VCaP (cell line): ENCODE results near the gene TNRC6A.
"Not testable (repeated sequence)": the region's sequence is repeated elsewhere in the genome, so short reads cannot be mapped to it uniquely, and the experiment has no call there.

Experiments
- H3K27ac ChIP-seq: fragments of 450-650 bp; 2 replicates; pipeline ENCODE4 v1.5.1; 2017
- TF ChIP-seq, protein P1 (sequence below): fragments of 450-650 bp; conservative IDR thresholded peaks from 2 replicates; pipeline ENCODE4 v1.5.1; 2017; ENCODE audit warnings: mild to moderate bottlenecking, moderate library complexity

Gene TNRC6A

DNA sequence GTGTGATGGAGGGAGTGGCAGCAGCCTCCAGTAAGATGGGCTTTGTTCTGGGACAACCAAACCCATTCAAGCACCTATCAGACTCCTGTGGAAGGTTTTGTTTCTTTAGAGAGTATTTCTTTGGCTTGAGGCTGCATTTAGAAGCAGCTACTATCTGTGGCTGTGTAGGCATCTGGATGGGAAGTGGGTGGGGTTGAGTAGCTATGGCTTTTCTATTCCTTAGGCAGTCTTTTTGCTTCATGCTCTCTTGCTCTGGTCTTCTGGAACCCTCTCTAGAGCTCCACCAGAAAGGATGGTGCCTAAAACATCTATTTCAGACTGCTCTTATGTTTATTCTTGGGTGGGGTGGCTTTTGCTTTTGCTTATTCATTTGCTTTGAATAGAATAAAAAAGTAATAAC lies 19.9 kb downstream of the TNRC6A start:
- TF ChIP-seq, protein P1, sequence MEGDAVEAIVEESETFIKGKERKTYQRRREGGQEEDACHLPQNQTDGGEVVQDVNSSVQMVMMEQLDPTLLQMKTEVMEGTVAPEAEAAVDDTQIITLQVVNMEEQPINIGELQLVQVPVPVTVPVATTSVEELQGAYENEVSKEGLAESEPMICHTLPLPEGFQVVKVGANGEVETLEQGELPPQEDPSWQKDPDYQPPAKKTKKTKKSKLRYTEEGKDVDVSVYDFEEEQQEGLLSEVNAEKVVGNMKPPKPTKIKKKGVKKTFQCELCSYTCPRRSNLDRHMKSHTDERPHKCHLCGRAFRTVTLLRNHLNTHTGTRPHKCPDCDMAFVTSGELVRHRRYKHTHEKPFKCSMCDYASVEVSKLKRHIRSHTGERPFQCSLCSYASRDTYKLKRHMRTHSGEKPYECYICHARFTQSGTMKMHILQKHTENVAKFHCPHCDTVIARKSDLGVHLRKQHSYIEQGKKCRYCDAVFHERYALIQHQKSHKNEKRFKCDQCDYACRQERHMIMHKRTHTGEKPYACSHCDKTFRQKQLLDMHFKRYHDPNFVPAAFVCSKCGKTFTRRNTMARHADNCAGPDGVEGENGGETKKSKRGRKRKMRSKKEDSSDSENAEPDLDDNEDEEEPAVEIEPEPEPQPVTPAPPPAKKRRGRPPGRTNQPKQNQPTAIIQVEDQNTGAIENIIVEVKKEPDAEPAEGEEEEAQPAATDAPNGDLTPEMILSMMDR: no peak
- H3K27ac ChIP-seq: no peak overlapping the region

DNA sequence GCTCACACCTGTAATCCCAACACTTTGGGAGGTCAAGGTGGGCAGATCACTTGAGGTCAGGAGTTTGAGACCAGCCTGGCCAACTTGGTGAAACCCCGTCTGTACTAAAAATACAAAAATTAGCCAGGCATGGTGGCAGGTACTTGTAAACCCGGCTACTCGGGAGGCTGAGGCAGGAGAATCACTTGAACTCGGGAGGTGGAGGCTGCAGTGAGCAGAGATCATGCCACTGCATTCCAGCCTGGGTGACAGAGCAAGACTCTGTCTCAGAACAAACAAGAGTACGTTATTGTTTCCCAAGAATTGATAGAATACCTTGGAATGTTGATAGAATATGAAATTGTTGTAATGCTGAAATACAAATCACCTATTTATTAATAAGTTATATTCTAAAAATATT lies 20.4 kb downstream of the TNRC6A start:
- H3K27ac ChIP-seq: not testable (repeated sequence)

DNA sequence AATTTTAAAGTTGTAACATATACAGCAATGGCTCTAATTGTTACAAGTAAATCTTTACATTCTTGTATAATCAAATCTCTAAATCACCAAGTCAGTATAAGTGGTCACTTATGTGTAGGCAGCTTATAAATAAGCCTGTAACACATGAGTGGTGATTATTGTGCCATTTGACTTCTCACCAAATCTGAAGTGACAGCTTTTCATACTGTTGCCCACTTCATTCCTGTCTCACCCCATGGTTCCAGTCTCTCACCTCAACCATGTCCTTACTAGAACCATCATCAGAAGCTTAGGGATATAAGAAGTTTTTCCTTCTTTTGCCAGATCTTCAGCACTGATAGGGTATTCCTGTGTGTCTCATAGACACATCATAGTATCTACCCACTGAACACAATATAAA lies 23.5 kb downstream of the TNRC6A start:
- H3K27ac ChIP-seq: no peak overlapping the region
- TF ChIP-seq, protein P1: no peak

DNA sequence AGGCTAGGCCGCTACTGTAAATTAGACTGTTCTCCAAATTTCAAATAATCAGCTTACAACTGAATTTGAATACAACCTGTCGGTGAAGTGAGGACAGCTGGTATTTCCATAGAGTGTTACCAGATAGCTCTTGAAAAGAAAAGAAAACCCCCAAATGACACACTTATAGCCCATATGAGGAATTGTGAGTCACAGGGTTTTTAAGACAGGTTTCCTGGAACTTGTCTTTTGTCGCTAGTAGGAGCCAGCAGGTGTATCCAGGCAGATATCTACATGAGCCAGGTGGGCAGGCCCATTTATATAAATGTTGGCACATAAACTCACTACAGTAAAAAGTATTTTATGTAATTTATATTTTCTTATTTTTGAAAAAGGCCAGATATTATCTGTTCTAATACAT lies 24.0 kb downstream of the TNRC6A start:
- TF ChIP-seq, protein P1: no peak
- H3K27ac ChIP-seq: no peak overlapping the region

DNA sequence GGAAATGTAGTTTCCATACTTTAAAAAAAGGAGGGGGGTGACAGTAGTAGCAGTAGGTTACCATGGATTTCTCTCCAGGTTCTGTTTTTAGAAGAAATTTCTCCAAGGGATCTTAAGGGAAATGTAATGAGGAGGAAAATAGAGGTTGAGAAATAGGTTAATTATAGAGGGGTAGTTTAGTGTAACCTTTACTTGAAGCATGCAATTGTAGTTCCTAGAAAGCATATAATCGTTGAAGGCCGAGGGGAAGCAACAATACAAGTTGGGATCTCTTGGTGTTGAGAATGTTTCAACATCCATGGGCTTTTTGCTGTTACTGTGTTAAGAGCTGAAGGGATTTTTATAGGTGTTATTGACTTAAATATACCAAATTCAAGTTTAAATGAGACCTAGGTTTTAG lies 25.1 kb downstream of the TNRC6A start:
- H3K27ac ChIP-seq: no peak overlapping the region
- TF ChIP-seq, protein P1: no peak

DNA sequence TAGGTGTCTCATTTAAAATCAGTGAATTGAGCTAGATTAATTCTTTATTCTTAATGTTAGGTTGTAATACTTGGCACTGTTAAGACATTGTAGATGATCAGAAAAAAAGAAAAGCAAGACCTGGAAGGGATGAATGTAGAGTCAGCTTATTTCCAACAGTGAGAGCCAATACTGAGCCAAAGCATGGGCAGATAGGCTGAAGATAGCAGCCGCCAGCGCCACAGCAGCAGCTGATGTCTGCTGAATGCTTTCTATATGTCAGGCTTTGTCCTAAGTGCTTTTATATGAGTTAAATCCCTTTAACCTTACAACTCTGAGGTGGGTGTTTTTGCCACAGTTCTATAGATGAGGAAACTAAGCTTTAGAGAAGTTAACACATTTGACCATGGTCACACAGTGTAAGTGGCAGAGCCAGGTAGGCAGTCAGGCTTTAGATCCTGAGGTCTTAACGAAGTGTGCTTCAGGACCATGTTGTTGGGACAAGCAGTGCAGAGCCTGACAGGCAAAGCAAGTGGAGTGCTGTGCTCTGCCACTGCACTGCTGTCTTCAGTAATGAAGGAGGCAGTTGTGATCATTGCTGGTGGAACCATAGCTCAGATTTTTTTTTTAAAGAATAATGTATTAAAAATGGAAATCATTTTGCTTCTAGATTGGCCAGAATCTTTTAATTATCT lies 25.9 kb downstream of the TNRC6A start:
- H3K27ac ChIP-seq: no peak overlapping the region
- TF ChIP-seq, protein P1: no peak

DNA sequence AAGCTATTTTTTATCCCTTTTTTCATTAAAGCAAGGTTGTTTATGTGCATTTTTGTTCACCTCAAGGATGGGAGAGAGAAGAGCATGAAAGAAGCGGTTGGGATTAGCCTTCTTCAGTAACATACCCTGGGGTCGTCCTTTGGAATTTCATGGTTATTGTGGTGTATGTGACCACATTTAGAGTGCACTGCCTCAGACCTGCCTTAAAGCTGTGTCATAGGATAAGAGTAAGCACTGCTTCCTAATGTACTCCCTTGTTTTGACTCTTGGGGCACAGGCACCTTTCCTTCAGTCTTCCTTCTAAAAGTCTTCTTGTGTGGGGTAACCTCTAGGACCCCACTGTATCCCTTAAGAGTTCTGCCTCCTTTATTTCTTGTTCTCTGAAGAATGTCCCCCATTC lies 28.9 kb downstream of the TNRC6A start:
- TF ChIP-seq, protein P1: no peak
- no peak overlapping the region for H3K27ac ChIP-seq

DNA sequence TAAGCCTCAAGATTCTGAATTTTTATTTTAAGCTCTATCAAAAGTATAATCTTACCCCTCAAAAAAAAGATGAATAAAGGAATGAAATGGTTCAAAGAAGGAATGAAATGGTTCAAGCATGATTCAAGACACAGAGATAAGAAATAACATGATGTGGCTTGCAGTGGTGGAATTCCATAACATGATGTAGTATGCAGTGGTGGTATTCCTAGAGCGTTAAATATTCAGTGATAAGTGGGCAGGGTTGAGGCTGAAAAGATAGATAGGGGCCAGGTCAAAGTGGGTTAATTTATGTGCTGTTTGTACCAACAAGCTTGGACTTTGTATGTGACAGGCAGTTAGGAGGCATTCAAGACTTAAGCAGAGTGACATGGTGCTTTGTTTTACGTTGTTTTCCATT lies 29.6 kb downstream of the TNRC6A start:
- TF ChIP-seq, protein P1: no peak
- no peak overlapping the region for H3K27ac ChIP-seq
